ENCODE measurements around the gene PLA2G4C. TPM values are rescaled to one million over a fixed set of nuclear protein-coding genes. Genes with fewer than 3 reads are reported as not detected.
"Not testable (repeated sequence)": the region's sequence is repeated elsewhere in the genome, so short reads cannot be mapped to it uniquely, and the experiment has no call there.

PLA2G4C gene
- total RNA-seq, 6 experiments from 2014 or later: 3.8 to 5.3 (median 4.8) TPM

DNA sequence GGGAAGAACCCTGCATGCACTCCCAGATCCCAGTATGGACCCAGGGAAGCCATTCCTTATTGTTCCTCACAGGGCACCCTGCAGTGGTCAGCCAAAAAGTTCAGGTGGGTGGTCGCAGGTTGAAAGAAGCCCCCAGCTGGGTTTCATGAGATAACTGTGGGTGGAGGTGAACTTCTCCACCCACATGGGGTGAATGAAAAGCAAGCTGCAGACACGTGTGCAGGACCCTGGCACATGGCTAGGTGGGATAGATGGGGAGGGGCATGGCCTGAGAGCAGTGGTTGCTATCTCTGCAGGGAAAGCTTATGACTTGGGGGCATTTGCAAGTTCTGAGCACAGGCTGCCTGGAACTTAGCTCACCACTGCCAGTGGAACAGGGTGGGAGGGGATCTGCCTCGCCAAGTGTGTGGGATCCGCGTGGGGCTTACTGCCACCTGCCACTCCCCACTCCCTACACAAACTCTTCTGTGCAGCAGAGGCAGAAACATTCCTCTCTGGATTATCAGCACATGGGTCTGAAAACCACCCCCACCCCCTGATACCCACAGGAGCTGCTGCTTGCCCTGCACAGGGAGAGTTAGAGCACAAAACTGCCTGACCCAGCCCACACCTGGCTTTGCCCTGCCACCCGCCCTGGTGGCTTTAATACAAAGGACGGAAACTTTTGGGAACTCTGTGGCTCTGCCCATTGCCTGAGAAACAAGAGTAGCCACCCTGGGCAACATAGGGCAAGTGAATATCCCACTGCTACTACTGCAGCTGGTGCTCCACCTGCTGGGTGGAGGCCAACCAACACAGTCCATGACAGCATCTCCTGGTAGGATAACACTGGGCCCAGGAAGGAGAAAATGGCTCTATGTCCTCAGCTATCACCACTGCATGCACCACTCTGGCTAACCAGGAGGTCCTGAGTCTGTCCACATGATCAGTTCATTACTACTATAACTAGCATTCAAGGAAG is 24.4 kb downstream of the PLA2G4C start:
- Mint-ChIP-seq H3K27me3 (ENCODE audit: insufficient read depth) (peaks cover 11% of the 10 kb centered on the region), H3K36me3 (ENCODE audit: low read depth) (peaks cover 13% of the 10 kb centered on the region; the same call in 1 of the 2 replicates), H3K9me3 (peaks cover 14% of the 10 kb centered on the region), H3K27ac (no peak overlapping the region), H3K4me3 (no peak overlapping the region), H3K4me1 (ENCODE audit: low read depth) (peaks cover 46% of the 10 kb centered on the region)
- TF ChIP-seq, protein P1, sequence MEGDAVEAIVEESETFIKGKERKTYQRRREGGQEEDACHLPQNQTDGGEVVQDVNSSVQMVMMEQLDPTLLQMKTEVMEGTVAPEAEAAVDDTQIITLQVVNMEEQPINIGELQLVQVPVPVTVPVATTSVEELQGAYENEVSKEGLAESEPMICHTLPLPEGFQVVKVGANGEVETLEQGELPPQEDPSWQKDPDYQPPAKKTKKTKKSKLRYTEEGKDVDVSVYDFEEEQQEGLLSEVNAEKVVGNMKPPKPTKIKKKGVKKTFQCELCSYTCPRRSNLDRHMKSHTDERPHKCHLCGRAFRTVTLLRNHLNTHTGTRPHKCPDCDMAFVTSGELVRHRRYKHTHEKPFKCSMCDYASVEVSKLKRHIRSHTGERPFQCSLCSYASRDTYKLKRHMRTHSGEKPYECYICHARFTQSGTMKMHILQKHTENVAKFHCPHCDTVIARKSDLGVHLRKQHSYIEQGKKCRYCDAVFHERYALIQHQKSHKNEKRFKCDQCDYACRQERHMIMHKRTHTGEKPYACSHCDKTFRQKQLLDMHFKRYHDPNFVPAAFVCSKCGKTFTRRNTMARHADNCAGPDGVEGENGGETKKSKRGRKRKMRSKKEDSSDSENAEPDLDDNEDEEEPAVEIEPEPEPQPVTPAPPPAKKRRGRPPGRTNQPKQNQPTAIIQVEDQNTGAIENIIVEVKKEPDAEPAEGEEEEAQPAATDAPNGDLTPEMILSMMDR (IDR thresholded peaks at IDR 0.05): peak; percentile 27
- no peak for DNase-seq

DNA sequence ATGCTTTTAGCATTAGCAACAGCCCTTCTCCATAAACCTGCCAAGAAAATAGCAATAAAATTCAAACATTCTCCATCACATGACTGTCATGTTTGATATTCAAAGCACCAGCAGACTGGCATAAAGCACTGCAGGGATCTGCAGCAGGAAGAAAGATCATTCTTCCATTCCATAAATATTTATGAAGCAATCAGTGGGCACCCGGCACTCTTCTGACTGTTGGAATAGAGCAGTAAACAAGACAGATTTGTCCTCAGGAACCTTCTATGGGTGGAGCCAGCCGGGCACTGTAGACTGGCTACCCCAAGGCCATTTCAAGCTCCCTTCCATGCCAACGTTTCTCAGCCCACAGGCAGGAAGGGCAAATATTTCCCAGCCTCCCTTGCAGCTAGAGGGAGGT is 25.5 kb downstream of the PLA2G4C start:
- TF ChIP-seq, protein P1 (IDR thresholded peaks at IDR 0.05): no peak
- H3K27me3 Mint-ChIP-seq (ENCODE audit: insufficient read depth): peaks cover 11% of the 10 kb centered on the region
- no peak overlapping the region for H3K27ac Mint-ChIP-seq
- no peak overlapping the region for H3K4me3 Mint-ChIP-seq
- peaks cover 35% of the 10 kb centered on the region for H3K4me1 Mint-ChIP-seq (ENCODE audit: low read depth)
- H3K9me3 Mint-ChIP-seq: peaks cover 11% of the 10 kb centered on the region
- H3K36me3 Mint-ChIP-seq (ENCODE audit: low read depth): peaks cover 13% of the 10 kb centered on the region; the same call in 1 of the 2 replicates
- no peak for DNase-seq

DNA sequence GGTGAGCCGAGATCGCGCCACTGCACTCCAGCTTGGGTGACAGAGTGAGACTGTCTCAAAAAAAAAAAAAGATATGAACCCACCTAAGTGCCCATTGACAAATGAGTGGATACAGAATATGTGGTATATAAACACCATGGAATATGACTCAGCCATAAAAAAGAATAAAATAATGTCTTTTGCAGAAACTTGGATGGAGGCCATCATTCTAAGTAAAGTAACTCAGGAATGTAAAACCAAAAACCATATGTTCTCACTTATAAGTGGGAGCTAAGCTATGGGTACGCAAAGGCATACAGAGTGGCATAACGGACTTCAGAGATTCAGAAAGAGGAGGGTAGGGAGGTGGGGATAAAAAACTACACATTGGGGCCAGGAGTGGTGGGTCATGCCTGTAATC is 29.5 kb downstream of the PLA2G4C start:
- TF ChIP-seq, protein P1 (IDR thresholded peaks at IDR 0.05): no peak
- peaks cover 15% of the 10 kb centered on the region for H3K4me1 Mint-ChIP-seq (ENCODE audit: low read depth)
- peak; percentile 23 for DNase-seq
- H3K27me3 Mint-ChIP-seq (ENCODE audit: insufficient read depth): no peaks in the 10 kb centered on the region; the same call in 1 of the 2 replicates
- H3K36me3 Mint-ChIP-seq (ENCODE audit: low read depth): 0 out of 2 replicates have a peak, but pooled peaks cover under 1% of the 10 kb centered on the region
- H3K4me3 Mint-ChIP-seq: no peak overlapping the region
- no peak overlapping the region for H3K27ac Mint-ChIP-seq
- no peaks in the 10 kb centered on the region for H3K9me3 Mint-ChIP-seq

DNA sequence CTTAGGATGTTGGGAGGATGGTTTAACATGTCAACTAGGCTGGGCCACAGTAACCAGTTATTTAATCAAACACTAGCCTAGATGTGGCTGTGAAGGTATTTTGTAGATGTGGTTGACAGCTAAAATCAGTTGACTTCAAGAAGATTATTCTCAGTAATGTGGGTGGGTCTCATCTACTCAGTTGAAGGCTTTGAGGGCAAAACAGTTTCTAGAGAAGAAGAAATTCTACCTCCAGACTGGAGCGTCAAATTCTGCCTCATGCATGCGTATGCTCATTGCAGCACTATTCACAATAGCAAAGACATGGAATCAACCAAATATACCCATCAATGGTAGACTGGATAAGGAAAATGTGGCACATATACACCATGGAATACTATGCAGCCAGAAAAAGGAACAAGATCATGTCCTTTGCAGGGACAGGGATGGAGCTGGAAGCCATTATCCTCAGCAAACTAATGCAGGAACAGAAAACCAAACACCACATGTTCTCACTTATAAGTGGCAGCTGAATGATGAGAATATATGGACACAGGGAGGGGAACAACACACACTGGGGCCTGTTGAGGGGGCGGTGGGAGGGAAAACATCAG is 40.3 kb downstream of the PLA2G4C start:
- not testable (repeated sequence) for H3K4me3 Mint-ChIP-seq; DNase-seq; H3K27me3 Mint-ChIP-seq (ENCODE audit: insufficient read depth); H3K9me3 Mint-ChIP-seq; H3K4me1 Mint-ChIP-seq (ENCODE audit: low read depth); H3K27ac Mint-ChIP-seq; H3K36me3 Mint-ChIP-seq (ENCODE audit: low read depth)

DNA sequence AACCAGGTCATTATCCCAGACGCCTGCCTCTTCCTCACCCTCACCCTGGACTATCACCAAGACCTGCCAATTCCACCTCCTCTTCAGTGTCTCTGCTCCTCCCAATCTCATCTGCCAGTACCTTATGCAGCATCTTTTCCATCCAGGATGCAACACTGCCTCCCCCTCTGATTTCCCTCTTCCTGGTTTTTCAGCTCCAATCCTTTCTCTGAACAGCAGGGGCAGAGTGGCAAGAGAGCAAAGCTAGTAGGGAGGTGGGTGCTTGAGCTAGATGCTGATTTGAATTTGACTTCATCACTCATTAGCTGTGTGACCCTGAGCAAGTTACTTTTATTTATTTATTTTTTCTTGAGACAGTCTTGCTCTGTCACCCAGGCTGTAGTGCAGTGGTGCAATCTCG is 41.2 kb downstream of the PLA2G4C start:
- H3K27ac Mint-ChIP-seq: no peak overlapping the region
- no peak overlapping the region for H3K4me3 Mint-ChIP-seq
- H3K36me3 Mint-ChIP-seq (ENCODE audit: low read depth): peaks cover 9% of the 10 kb centered on the region
- peaks cover 5% of the 10 kb centered on the region for H3K4me1 Mint-ChIP-seq (ENCODE audit: low read depth)
- peaks cover 5% of the 10 kb centered on the region; the same call in 1 of the 2 replicates for H3K9me3 Mint-ChIP-seq
- peaks cover 2% of the 10 kb centered on the region for H3K27me3 Mint-ChIP-seq (ENCODE audit: insufficient read depth)
- DNase-seq: no peak
- TF ChIP-seq, protein P1 (IDR thresholded peaks at IDR 0.05): 0 out of 2 replicates have a peak, but pooled peaks have one; percentile 12

All from HFFc6 (cell line).